Measurements from ENCODE around the gene GSK3B. TPM values are rescaled to one million over a fixed set of nuclear protein-coding genes. Genes with fewer than 3 reads are reported as not detected.

GSK3B gene
- total and polyA plus RNA-seq, 3 donors from 2014 or later, result 64.9 to 73.1 (median 65.1) TPM

- Histone ChIP-seq H3K4me1 (peaks cover 3% of the 10 kb centered on the region), H3K27me3 (no peaks in the 10 kb centered on the region), H3K4me3 (no peak overlapping the region), H3K9me3 (no peaks in the 10 kb centered on the region), H3K27ac (no peak overlapping the region), H3K36me3 (ENCODE audit: low read depth, missing control alignments) (no peaks in the 10 kb centered on the region)
- intact Hi-C loops (cut with DNase I; ENCODE audit: low total_unique reads), result no loop called here
- no peak for DNase-seq
- WGBS, 2 donors, result 76 to 85% methylated on average over 6 to 8 of the region's 8 CpGs
- TF ChIP-seq CTCF (IDR thresholded peaks at IDR 0.05) (no peak), POLR2A (IDR thresholded peaks at IDR 0.05) (no peak)
Observed at GRCh38 chr3:119812491-119813058, 281.7 kb downstream of the GSK3B start.

GRCh38 chr3:119810018-119810435, 284.2 kb downstream of the GSK3B start:
- Histone ChIP-seq H3K27me3 (no peaks in the 10 kb centered on the region), H3K4me3 (peak overlapping the region; percentile 49 to 66), H3K36me3 (ENCODE audit: low read depth, missing control alignments) (no peaks in the 10 kb centered on the region), H3K4me1 (peaks cover 3% of the 10 kb centered on the region), H3K9me3 (no peaks in the 10 kb centered on the region), H3K27ac (no peak overlapping the region)
- intact Hi-C loops (cut with DNase I; ENCODE audit: low total_unique reads), result no loop called here
- peak; percentile 49 for DNase-seq
- no peak for TF ChIP-seq CTCF (IDR thresholded peaks at IDR 0.05)
- no peak for TF ChIP-seq POLR2A (IDR thresholded peaks at IDR 0.05)
- WGBS, 2 donors, result 1 to 3% methylated on average over 25 of the region's 33 CpGs

- Histone ChIP-seq H3K36me3 (ENCODE audit: low read depth, missing control alignments) (no peaks in the 10 kb centered on the region), H3K27me3 (no peaks in the 10 kb centered on the region), H3K4me1 (peaks cover 3% of the 10 kb centered on the region), H3K9me3 (no peaks in the 10 kb centered on the region), H3K4me3 (peak overlapping the region; percentile 49 to 66), H3K27ac (no peak overlapping the region)
- no peak for DNase-seq
- no peak for TF ChIP-seq POLR2A (IDR thresholded peaks at IDR 0.05)
- no peak for TF ChIP-seq CTCF (IDR thresholded peaks at IDR 0.05)
- intact Hi-C loops (cut with DNase I; ENCODE audit: low total_unique reads), result no loop called here
- 26% methylated on average over 29 of the region's 31 CpGs; no CpG with 5 or more reads in 1 of the 2 donors for WGBS, 2 donors
Observed at GRCh38 chr3:119809249-119810017, 284.8 kb downstream of the GSK3B start.

GRCh38 chr3:119808843-119809242, 285.4 kb downstream of the GSK3B start:
- intact Hi-C loops (cut with DNase I; ENCODE audit: low total_unique reads), result no loop called here
- Histone ChIP-seq H3K4me1 (peaks cover 3% of the 10 kb centered on the region), H3K9me3 (no peaks in the 10 kb centered on the region), H3K27me3 (no peaks in the 10 kb centered on the region), H3K4me3 (no peak overlapping the region), H3K36me3 (ENCODE audit: low read depth, missing control alignments) (no peaks in the 10 kb centered on the region), H3K27ac (no peak overlapping the region)
- 84 to 85% methylated on average over 5 to 6 of the region's 6 CpGs for WGBS, 2 donors
- no peak for DNase-seq
- TF ChIP-seq POLR2A (IDR thresholded peaks at IDR 0.05), result no peak
- no peak for TF ChIP-seq CTCF (IDR thresholded peaks at IDR 0.05)
